ENCODE measurements around the gene EARS2. TPM values are rescaled to one million over a fixed set of nuclear protein-coding genes. Genes with fewer than 3 reads are reported as not detected.

The EARS2 gene
- total RNA-seq, 2 donors from 2014 or later, result 23.1 to 25.3 TPM

DNA sequence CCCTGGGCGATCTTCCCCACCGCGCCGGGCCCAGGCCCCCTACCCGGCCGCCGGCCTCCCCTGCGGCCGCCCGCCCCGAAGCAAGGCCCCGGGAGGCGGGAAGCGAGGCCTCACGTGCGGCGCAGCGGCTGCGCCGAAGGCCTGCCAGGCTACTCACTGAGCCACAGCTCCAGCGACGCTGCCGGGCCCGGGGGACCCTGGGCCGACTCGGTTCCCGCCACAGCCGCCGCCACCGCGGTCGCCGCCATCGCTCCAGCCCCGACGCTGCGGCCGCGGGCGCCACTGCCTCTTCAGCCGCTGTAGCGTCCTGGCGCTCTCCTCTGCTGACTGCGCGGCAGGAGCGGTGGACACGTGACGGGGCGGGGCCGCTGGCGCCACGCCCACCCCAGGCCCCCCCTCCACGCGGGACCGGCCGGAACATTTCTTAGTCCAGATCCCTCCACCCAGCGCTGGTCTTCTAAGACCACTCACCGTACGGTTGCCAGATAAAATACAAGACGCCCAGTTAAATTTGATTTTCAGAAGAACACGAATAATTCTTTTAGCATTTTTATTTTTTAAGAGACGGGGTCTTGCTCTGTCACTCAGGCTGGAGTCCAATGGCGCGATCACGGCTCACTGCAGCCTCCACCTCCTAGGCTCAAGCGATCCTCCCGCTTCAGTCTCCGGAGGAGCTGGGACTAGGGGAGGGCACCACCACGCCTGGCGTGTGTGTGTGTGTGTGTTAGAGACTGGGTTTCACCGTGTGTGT, 46.8 kb downstream of the EARS2 start, which contains the start of gene GGA2:
Gene GGA2, minus strand, starts transcription at position 331 of the 751 bp plus-strand sequence. Its CDS starts 83 bp downstream, at position 248.
- Mint-ChIP-seq H3K9me3 (no peaks in the 10 kb centered on the region), H3K27me3 (no peaks in the 10 kb centered on the region), H3K36me3 (ENCODE audit: low read depth) (peaks cover 35% of the 10 kb centered on the region), H3K4me3 (peak within 1 kb of the TSS; percentile 89), H3K27ac (peak within 1 kb of the TSS; percentile 84), H3K4me1 (peaks cover 43% of the 10 kb centered on the region)
- ATAC-seq (replicated peaks), result peak; percentile 96

GRCh38 chr16:23509782-23510163, 47.4 kb downstream of the EARS2 start:
- peak; percentile 20 for ATAC-seq (replicated peaks)
- H3K27ac Mint-ChIP-seq, result peak overlapping the region; percentile 81
- no peaks in the 10 kb centered on the region for H3K27me3 Mint-ChIP-seq
- peaks cover 44% of the 10 kb centered on the region for H3K4me1 Mint-ChIP-seq
- no peaks in the 10 kb centered on the region for H3K9me3 Mint-ChIP-seq
- peaks cover 35% of the 10 kb centered on the region for H3K36me3 Mint-ChIP-seq (ENCODE audit: low read depth)
- peak overlapping the region; percentile 89 for H3K4me3 Mint-ChIP-seq

DNA sequence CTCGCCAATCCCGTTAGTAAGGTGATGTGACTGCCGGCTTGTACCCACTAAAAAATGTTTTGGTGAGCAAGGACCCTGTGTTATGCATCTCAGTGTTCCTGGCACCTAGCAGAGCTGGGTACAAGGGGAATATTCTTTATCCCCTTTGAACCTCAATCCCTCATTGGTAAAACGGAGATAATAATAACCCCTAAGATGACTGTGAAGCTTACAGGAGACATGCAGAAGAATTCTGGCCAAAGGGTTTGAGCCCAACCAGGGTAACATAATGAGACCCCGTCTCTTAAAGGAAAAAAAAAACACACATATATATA, 47.8 kb downstream of the EARS2 start:
- Mint-ChIP-seq H3K9me3 (no peaks in the 10 kb centered on the region), H3K27ac (peak overlapping the region; percentile 81), H3K4me1 (peaks cover 42% of the 10 kb centered on the region), H3K4me3 (peak overlapping the region; percentile 89), H3K36me3 (ENCODE audit: low read depth) (peaks cover 32% of the 10 kb centered on the region), H3K27me3 (no peaks in the 10 kb centered on the region)
- no peak for ATAC-seq (replicated peaks)

GRCh38 chr16:23508589-23509440, 48.3 kb downstream of the EARS2 start:
- H3K4me3 Mint-ChIP-seq, result peak overlapping the region; percentile 89
- H3K4me1 Mint-ChIP-seq, result peaks cover 42% of the 10 kb centered on the region

DNA sequence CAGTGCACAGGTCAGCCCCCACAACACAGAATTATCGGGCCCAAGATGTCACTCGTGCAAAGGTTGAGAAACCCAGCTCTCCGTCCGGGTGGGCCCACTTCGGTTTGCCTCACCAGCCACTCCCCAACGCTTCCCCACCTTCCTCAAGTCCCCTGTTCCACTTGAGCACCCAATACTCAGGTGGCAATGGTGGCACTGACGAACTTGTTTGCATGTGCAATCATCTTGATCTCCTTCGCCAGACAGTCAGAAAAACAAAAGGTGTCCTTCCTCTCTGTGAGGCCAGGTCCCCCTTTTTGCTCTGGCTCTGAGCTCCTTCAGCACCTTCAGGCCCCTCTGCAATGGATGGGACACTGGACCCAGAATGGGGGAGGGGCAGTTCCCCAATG, 50.5 kb downstream of the EARS2 start:
- Mint-ChIP-seq H3K9me3 (no peaks in the 10 kb centered on the region), H3K27ac (peak overlapping the region; percentile 17), H3K4me1 (peaks cover 42% of the 10 kb centered on the region), H3K27me3 (no peaks in the 10 kb centered on the region), H3K36me3 (ENCODE audit: low read depth) (peaks cover 52% of the 10 kb centered on the region), H3K4me3 (peak overlapping the region; percentile 43)
- ATAC-seq (replicated peaks), result no peak

More at GRCh38 chr16:23508589-23509440, 48.3 kb downstream of the EARS2 start:
- no peaks in the 10 kb centered on the region for H3K27me3 Mint-ChIP-seq
- peak overlapping the region; percentile 81 for H3K27ac Mint-ChIP-seq
- H3K36me3 Mint-ChIP-seq (ENCODE audit: low read depth), result peaks cover 32% of the 10 kb centered on the region
- no peaks in the 10 kb centered on the region for H3K9me3 Mint-ChIP-seq
- no peak for ATAC-seq (replicated peaks)

- peak overlapping the region; percentile 43 for H3K4me3 Mint-ChIP-seq
- no peak for ATAC-seq (replicated peaks)
Observed at GRCh38 chr16:23505671-23506605, 51.2 kb downstream of the EARS2 start.

DNA sequence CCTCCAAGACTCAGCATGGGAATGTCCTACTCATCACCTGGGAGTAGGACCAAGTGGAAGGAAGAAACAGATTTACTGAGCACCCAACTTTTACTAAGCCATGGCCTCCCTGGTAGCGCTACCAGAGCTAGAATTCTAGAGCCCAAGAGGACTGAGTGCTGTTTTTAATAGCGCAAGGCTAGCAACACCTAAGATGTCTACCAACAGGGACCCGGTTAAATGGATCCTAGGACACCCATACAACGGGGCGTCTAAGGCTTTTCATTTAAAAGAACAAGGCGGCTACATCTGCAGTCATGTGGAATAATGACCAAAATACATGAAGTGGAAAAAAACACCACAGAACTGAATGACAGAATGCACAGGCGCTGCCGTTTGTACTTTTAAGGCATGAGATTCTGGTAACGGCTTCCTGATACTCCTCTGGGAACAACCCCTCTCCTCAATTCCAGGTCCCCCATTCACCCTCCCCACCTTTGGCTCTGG, 51.9 kb downstream of the EARS2 start:
- H3K27ac Mint-ChIP-seq, result peak overlapping the region; percentile 72
- H3K4me1 Mint-ChIP-seq, result peaks cover 51% of the 10 kb centered on the region
- no peaks in the 10 kb centered on the region for H3K27me3 Mint-ChIP-seq
- ATAC-seq (replicated peaks), result no peak
- no peaks in the 10 kb centered on the region for H3K9me3 Mint-ChIP-seq
- peak overlapping the region; percentile 67 for H3K4me3 Mint-ChIP-seq
- peaks cover 66% of the 10 kb centered on the region for H3K36me3 Mint-ChIP-seq (ENCODE audit: low read depth)

More at GRCh38 chr16:23505671-23506605, 51.2 kb downstream of the EARS2 start:
- Mint-ChIP-seq H3K9me3 (no peaks in the 10 kb centered on the region), H3K27ac (peak overlapping the region; percentile 17), H3K36me3 (ENCODE audit: low read depth) (peaks cover 59% of the 10 kb centered on the region), H3K27me3 (no peaks in the 10 kb centered on the region), H3K4me1 (peaks cover 47% of the 10 kb centered on the region)

DNA sequence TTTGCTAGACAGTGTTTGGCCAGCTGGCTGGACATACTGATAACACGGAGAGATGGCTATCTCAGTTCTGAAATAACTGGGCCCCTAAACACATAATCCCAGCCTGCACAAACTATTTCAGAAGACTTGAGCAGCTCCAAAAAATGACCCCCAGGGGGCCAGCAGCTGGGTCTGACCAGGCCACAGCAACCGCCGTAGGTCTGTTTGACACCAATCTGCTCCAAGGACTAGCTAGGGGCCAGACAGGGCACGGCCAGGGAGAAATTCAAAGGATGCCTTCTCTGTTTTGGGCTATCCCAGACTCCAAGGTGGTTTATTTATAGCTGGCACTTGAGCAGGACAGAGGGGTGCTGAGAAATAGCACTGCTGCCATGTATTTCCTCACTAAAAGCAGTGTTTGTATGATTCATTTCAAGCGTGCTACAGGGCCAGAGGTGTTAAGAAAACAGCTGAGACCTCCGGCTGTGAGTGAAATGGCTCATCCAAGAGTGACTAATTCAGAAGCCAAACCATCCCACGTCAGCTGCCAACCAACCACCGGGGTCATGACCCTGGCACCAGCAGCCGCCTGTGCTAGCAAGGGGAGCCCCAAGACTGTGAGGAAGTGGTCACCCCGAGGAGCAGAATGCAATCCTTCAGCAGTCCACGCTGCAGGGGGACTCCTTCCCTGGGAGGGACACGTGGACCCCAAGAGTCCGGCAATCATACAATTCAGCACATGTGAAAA, 52.5 kb downstream of the EARS2 start:
- Mint-ChIP-seq H3K4me3 (peak overlapping the region; percentile 67), H3K36me3 (ENCODE audit: low read depth) (peaks cover 65% of the 10 kb centered on the region), H3K27me3 (no peaks in the 10 kb centered on the region), H3K4me1 (peaks cover 52% of the 10 kb centered on the region), H3K27ac (peak overlapping the region; percentile 72), H3K9me3 (no peaks in the 10 kb centered on the region)
- peak; percentile 97 for ATAC-seq (replicated peaks)

GRCh38 chr16:23504076-23504452, 53.1 kb downstream of the EARS2 start:
- peak overlapping the region; percentile 67 for H3K4me3 Mint-ChIP-seq
- ATAC-seq (replicated peaks), result peak; percentile 20
- peaks cover 60% of the 10 kb centered on the region for H3K36me3 Mint-ChIP-seq (ENCODE audit: low read depth)
- no peaks in the 10 kb centered on the region for H3K27me3 Mint-ChIP-seq
- no peaks in the 10 kb centered on the region for H3K9me3 Mint-ChIP-seq
- peak overlapping the region; percentile 72 for H3K27ac Mint-ChIP-seq
- peaks cover 47% of the 10 kb centered on the region for H3K4me1 Mint-ChIP-seq

- Mint-ChIP-seq H3K27me3 (no peaks in the 10 kb centered on the region), H3K4me1 (peaks cover 43% of the 10 kb centered on the region), H3K9me3 (no peaks in the 10 kb centered on the region), H3K4me3 (no peak overlapping the region), H3K27ac (no peak overlapping the region), H3K36me3 (ENCODE audit: low read depth) (peaks cover 53% of the 10 kb centered on the region)
- no peak for ATAC-seq (replicated peaks)
Observed at GRCh38 chr16:23502466-23502865, 54.7 kb downstream of the EARS2 start.

GRCh38 chr16:23501291-23501690, 55.9 kb downstream of the EARS2 start:
- peaks cover 39% of the 10 kb centered on the region for H3K4me1 Mint-ChIP-seq
- H3K27ac Mint-ChIP-seq, result no peak overlapping the region

DNA sequence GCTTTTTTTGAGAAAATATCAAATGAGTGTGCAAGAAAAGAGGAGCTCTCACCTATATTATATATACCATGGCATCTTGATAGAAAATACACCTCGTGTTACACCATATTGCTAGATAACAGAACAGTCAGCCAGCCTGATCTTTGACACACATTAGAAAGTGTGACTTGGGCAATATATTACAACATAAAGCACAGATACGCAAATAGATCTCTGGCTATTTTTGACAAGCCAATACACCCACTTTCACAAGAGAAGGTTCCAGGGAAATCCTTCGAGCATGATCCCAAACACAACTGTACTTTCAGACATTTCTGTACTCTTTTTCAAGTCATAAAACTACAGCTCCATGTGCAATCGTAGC, 56.3 kb downstream of the EARS2 start:
- H3K9me3 Mint-ChIP-seq, result no peaks in the 10 kb centered on the region
- no peak for ATAC-seq (replicated peaks)
- H3K4me3 Mint-ChIP-seq, result no peak overlapping the region
- peaks cover 57% of the 10 kb centered on the region for H3K36me3 Mint-ChIP-seq (ENCODE audit: low read depth)
- no peak overlapping the region for H3K27ac Mint-ChIP-seq
- H3K4me1 Mint-ChIP-seq, result peaks cover 35% of the 10 kb centered on the region
- no peaks in the 10 kb centered on the region for H3K27me3 Mint-ChIP-seq

More at GRCh38 chr16:23501291-23501690, 55.9 kb downstream of the EARS2 start:
- ATAC-seq (replicated peaks), result no peak
- Mint-ChIP-seq H3K27me3 (no peaks in the 10 kb centered on the region), H3K36me3 (ENCODE audit: low read depth) (peaks cover 57% of the 10 kb centered on the region), H3K4me3 (no peak overlapping the region), H3K9me3 (no peaks in the 10 kb centered on the region)

- ATAC-seq (replicated peaks), result no peak
- Mint-ChIP-seq H3K9me3 (no peaks in the 10 kb centered on the region), H3K4me1 (peaks cover 30% of the 10 kb centered on the region)
Observed at GRCh38 chr16:23500212-23500861, 56.8 kb downstream of the EARS2 start.

More at GRCh38 chr16:23500212-23500861, 56.8 kb downstream of the EARS2 start:
- Mint-ChIP-seq H3K36me3 (ENCODE audit: low read depth) (peaks cover 62% of the 10 kb centered on the region), H3K27ac (no peak overlapping the region), H3K27me3 (no peaks in the 10 kb centered on the region), H3K4me3 (no peak overlapping the region)

All from activated T-helper 17 cell treated with anti-CD3 and anti-CD28 coated beads, Interleukin-2, amount 50 U/mL, for 72 hours (primary cell).